SK-N-SH (cell line): ENCODE results near the gene MPPED2. TPM values are rescaled to one million over a fixed set of nuclear protein-coding genes. Genes with fewer than 3 reads are reported as not detected.

Source experiments
- CTCF ChIA-PET: fragments of 300-600, 350-600 bp; formaldehyde crosslinking; extraction: SDS; loops from one replicate; lab custom pipeline; 2021; lab: Yijun Ruan, JAX
- POLR2A ChIA-PET: fragments of 350-600 bp; sonication (Branson Sonifier 250); formaldehyde crosslinking; extraction: SDS; loops from one replicate; lab custom pipeline; 2020; ENCODE audit warnings: antibody characterized with exemption, inconsistent platforms; lab: Yijun Ruan, JAX
- DNase-seq: peaks from one replicate; pipeline ENCODE4 v3.0.0; 2012
- H2AFZ ChIP-seq: fragments of 200-600 bp; sonication (generic); 2 replicates; pipeline ENCODE4 v1.8.1; 2016; ENCODE audit warnings: antibody characterized with exemption, mild to moderate bottlenecking, low read depth
- H3F3A ChIP-seq: fragments of 200-600 bp; sonication (generic); replicated peaks from 2 replicates; pipeline ENCODE3; 2016; ENCODE audit warnings: antibody characterized with exemption, mild to moderate bottlenecking; ENCODE audit not compliant: insufficient read depth
- H3K27ac ChIP-seq, 2 experiments: fragments of 200-500 bp in 1 of 2; fragments of 200-600 bp in 1 of 2; sonication (Bioruptor generic) in 1 of 2; sonication (generic), shearing (Covaris generic) in 1 of 2; 2 replicates each; pipeline versions ENCODE4 v1.5.1 to v1.6.1; 2014 to 2016; ENCODE audit warnings: low read depth in 2 of 2, inconsistent platforms in 1 of 2, low read length in 1 of 2, mild to moderate bottlenecking in 1 of 2, mixed read lengths in 1 of 2
- H3K27me3 ChIP-seq: fragments of 200-600 bp; sonication (generic), shearing (Covaris generic); 2 replicates; pipeline ENCODE4 v1.6.1; 2016; ENCODE audit warnings: mixed run types; ENCODE audit not compliant: insufficient read depth
- H3K36me3 ChIP-seq, 2 experiments: fragments of 200-500 bp in 1 of 2; fragments of 200-600 bp in 1 of 2; sonication (Bioruptor generic) in 1 of 2; sonication (generic) in 1 of 2; replicated peaks in 1 of 2; 2 replicates each; pipeline versions ENCODE3 to v1.5.1; 2014 to 2016; ENCODE audit warnings: low read length in 1 of 2, mild to moderate bottlenecking in 1 of 2; ENCODE audit not compliant: insufficient read depth in 2 of 2, control insufficient read depth in 1 of 2
- H3K4me1 ChIP-seq, 2 experiments: fragments of 200-500 bp in 1 of 2; fragments of 200-600 bp in 1 of 2; sonication (Bioruptor generic) in 1 of 2; sonication (generic), shearing (Covaris generic) in 1 of 2; 2 replicates each; pipeline versions ENCODE4 v1.5.1 to v1.6.1; 2014 to 2016; ENCODE audit warnings: low read depth in 1 of 2, low read length in 1 of 2, mixed run types in 1 of 2; ENCODE audit not compliant: insufficient read depth in 2 of 2, control insufficient read depth in 1 of 2
- H3K4me2 ChIP-seq: fragments of 200-600 bp; sonication (generic), shearing (Covaris generic); 2 replicates; pipeline ENCODE4 v1.6.1; 2017; ENCODE audit warnings: mixed run types
- H3K4me3 ChIP-seq, 2 experiments: fragments of 200-500 bp in 1 of 2; fragments of 200-600 bp in 1 of 2; sonication (Bioruptor generic) in 1 of 2; sonication (generic), shearing (Covaris generic) in 1 of 2; 2 replicates each; pipeline versions ENCODE4 v1.5.1 to v1.8.1; 2014 to 2016; ENCODE audit warnings: low read depth in 2 of 2, inconsistent platforms in 1 of 2, low read length in 1 of 2, mild to moderate bottlenecking in 1 of 2, mixed read lengths in 1 of 2, moderate library complexity in 1 of 2
- H3K79me2 ChIP-seq: fragments of 200-600 bp; sonication (generic); 2 replicates; pipeline ENCODE4 v1.8.1; 2017; ENCODE audit warnings: mild to moderate bottlenecking; ENCODE audit not compliant: insufficient read depth
- H3K9ac ChIP-seq: fragments of 200-600 bp; sonication (generic); 2 replicates; pipeline ENCODE4 v1.6.1; 2017; ENCODE audit warnings: mixed run types
- H3K9me2 ChIP-seq: fragments of 200-600 bp; sonication (generic); 2 replicates; pipeline ENCODE4 v1.6.1; 2017; ENCODE audit warnings: mixed run types
- H3K9me3 ChIP-seq: fragments of 200-600 bp; sonication (generic); 2 replicates; pipeline ENCODE4 v1.6.1; 2017; ENCODE audit warnings: mixed run types, mild to moderate bottlenecking, moderate library complexity
- H4K20me1 ChIP-seq: fragments of 200-600 bp; sonication (generic); 2 replicates; pipeline ENCODE4 v1.6.1; 2017; ENCODE audit warnings: mild to moderate bottlenecking, mixed run types; ENCODE audit not compliant: insufficient read depth
- CHD2 ChIP-seq: fragments of 150-350 bp; IDR thresholded peaks from 2 replicates; pipeline ENCODE4 v1.6.1; 2018; ENCODE audit warnings: low read length; ENCODE audit not compliant: partially characterized antibody
- FOXJ3 ChIP-seq: sonication (generic); formaldehyde crosslinking; IDR thresholded peaks from 2 replicates; pipeline ENCODE4 v1.5.1; 2020; ENCODE audit warnings: mild to moderate bottlenecking, missing genetic modification reagents
- GABPA ChIP-seq: IDR thresholded peaks from 2 replicates; pipeline ENCODE4 v1.4.0; 2012; ENCODE audit warnings: low read depth, mild to moderate bottlenecking
- MEF2A ChIP-seq: IDR thresholded peaks from 2 replicates; pipeline ENCODE4 v1.4.0; 2012; ENCODE audit warnings: low read depth, borderline replicate concordance
- MXI1 ChIP-seq: IDR thresholded peaks from 2 replicates; pipeline ENCODE4 v1.6.1; 2012; ENCODE audit warnings: mild to moderate bottlenecking, low read depth, low read length, improper control_type of control experiment
- POLR2AphosphoS5 ChIP-seq: IDR thresholded peaks from 2 replicates; pipeline ENCODE4 v1.6.1; 2012; ENCODE audit warnings: low read depth, low read length
- RAD21 ChIP-seq: IDR thresholded peaks from 2 replicates; pipeline ENCODE4 v1.6.1; 2012; ENCODE audit warnings: mild to moderate bottlenecking, low read length
- RCOR1 ChIP-seq: fragments of 150-350 bp; IDR thresholded peaks from 2 replicates; pipeline ENCODE4 v1.6.1; 2017; ENCODE audit warnings: antibody characterized with exemption, low read length
- SIN3A ChIP-seq: IDR thresholded peaks from 2 replicates; pipeline ENCODE4 v1.6.1; 2012; ENCODE audit warnings: low read depth, mild to moderate bottlenecking, low read length, moderate library complexity, borderline replicate concordance
- TEAD4 ChIP-seq: IDR thresholded peaks from 2 replicates; pipeline ENCODE4 v1.4.0; 2012; ENCODE audit warnings: mild to moderate bottlenecking, borderline replicate concordance; ENCODE audit not compliant: insufficient read depth
- WGBS: methylation state at CpG from one replicate; pipeline ENCODE4 v1.1.6; 2017; ENCODE audit warnings: low lambda C conversion rate; 5-methylcytosine and 5-hydroxymethylcytosine counted together
- polyA plus RNA-seq, 3 experiments: library from polyadenylated mRNA; depleted of rRNA; stranded (reverse); fragments of >200 nt; gene quantifications; 2 replicates each; pipeline ENCODE4 v1.2.3, GENCODE V29; 2012
- TF ChIP-seq, protein P1 (sequence below): IDR thresholded peaks from 2 replicates; pipeline ENCODE4 v1.6.1; 2012; ENCODE audit warnings: mild to moderate bottlenecking, low read depth, low read length, moderate library complexity

Gene MPPED2
- polyA plus RNA-seq, 1 of the 3 experiments (the other 2 are of a cell fraction) = 0.05 TPM

DNA sequence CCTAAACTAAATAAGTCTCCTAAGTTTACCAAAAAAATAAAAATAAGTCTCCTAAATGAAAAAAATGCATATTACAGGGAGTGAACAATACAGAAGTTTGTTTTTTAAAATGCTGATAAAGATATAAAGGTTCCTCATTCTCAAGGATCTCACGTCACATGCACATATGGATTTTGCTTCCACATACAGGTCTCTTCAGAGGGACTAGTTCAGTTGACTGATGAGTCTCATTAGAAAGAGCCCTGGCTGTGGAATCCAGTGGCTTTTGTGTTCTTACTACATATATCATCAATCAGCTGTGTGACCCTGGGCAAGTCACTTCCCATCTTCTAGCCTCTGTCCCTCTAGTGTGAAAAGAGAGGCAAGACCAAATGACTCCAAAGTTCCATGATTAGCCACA, 43.1 kb downstream of the MPPED2 start:
- Histone ChIP-seq H2AFZ (no peak overlapping the region), H3K4me1 (no peaks in the 10 kb centered on the region; a peak in 2 of 4 replicates), H4K20me1 (no peaks in the 10 kb centered on the region), H3K36me3 (no peaks in the 10 kb centered on the region)
- CTCF ChIA-PET = interaction anchor here (1.2 kb wide), 1 partner anchor 375 kb away, joined by 3 read pairs; no protein-coding TSS in a partner anchor
- no peak for DNase-seq
- TF ChIP-seq, protein P1, sequence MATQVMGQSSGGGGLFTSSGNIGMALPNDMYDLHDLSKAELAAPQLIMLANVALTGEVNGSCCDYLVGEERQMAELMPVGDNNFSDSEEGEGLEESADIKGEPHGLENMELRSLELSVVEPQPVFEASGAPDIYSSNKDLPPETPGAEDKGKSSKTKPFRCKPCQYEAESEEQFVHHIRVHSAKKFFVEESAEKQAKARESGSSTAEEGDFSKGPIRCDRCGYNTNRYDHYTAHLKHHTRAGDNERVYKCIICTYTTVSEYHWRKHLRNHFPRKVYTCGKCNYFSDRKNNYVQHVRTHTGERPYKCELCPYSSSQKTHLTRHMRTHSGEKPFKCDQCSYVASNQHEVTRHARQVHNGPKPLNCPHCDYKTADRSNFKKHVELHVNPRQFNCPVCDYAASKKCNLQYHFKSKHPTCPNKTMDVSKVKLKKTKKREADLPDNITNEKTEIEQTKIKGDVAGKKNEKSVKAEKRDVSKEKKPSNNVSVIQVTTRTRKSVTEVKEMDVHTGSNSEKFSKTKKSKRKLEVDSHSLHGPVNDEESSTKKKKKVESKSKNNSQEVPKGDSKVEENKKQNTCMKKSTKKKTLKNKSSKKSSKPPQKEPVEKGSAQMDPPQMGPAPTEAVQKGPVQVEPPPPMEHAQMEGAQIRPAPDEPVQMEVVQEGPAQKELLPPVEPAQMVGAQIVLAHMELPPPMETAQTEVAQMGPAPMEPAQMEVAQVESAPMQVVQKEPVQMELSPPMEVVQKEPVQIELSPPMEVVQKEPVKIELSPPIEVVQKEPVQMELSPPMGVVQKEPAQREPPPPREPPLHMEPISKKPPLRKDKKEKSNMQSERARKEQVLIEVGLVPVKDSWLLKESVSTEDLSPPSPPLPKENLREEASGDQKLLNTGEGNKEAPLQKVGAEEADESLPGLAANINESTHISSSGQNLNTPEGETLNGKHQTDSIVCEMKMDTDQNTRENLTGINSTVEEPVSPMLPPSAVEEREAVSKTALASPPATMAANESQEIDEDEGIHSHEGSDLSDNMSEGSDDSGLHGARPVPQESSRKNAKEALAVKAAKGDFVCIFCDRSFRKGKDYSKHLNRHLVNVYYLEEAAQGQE = no peak
- TF ChIP-seq RCOR1 (no peak), GABPA (no peak), MXI1 (no peak)
- TF ChIP-seq, all 33 proteins: peak for 0
- WGBS = 56% methylated on average over 1 of the region's 1 CpG
- Histone ChIP-seq H3F3A (no peaks in the 10 kb centered on the region), H3K4me2 (no peak overlapping the region), H3K27me3 (no peaks in the 10 kb centered on the region), H3K27ac (no peak overlapping the region), H3K9me2 (no peaks in the 10 kb centered on the region), H3K4me3 (no peak overlapping the region), H3K9ac (no peak overlapping the region), H3K79me2 (no peaks in the 10 kb centered on the region), H3K9me3 (no peaks in the 10 kb centered on the region)
- POLR2A ChIA-PET = no interaction called here

DNA sequence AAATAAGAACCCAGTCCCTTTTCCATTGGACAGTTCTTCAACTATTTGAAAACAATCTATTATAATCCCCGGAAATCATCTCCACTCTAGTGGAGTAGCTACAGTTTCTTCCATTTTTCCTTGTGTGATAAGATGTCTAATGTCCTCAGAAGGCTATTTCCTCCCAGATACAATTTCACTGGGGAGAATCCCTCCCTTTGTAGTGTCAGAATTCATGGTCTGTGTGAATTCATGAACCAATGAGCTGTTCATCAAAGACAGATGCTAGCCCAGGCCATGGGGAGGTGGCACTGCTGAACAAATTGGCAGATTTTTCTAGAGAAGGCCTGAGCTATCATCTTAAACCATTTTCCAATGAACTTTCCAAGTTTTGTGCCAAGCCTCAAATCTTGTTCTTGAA, 45.4 kb downstream of the MPPED2 start:
- no peaks in the 10 kb centered on the region for H3K36me3 ChIP-seq
- H3K9me3 ChIP-seq = no peaks in the 10 kb centered on the region
- H4K20me1 ChIP-seq = no peaks in the 10 kb centered on the region
- peaks cover 0 to 5% of the 10 kb centered on the region in 2 experiments; a peak in 2 of 4 replicates for H3K4me1 ChIP-seq
- no peaks in the 10 kb centered on the region for H3F3A ChIP-seq
- H3K4me3 ChIP-seq = no peak overlapping the region
- 6% methylated on average over 1 of the region's 1 CpG for WGBS
- H3K9ac ChIP-seq = no peak overlapping the region
- H3K9me2 ChIP-seq = no peaks in the 10 kb centered on the region
- ChIA-PET CTCF (no interaction called here), POLR2A (no interaction called here)
- H3K4me2 ChIP-seq = no peak overlapping the region
- no peak overlapping the region for H2AFZ ChIP-seq
- DNase-seq = no peak
- no peaks in the 10 kb centered on the region; the same call in 1 of the 2 replicates for H3K27me3 ChIP-seq
- H3K27ac ChIP-seq = no peak overlapping the region
- H3K79me2 ChIP-seq = no peaks in the 10 kb centered on the region
- TF ChIP-seq TEAD4 = no peak
- TF ChIP-seq RAD21 = no peak
- TF ChIP-seq POLR2AphosphoS5 = no peak
- TF ChIP-seq CHD2 = no peak
- TF ChIP-seq FOXJ3 (CRISPR knock-in tag) = no peak
- TF ChIP-seq GABPA = no peak
- TF ChIP-seq SIN3A = no peak
- no peak for TF ChIP-seq MEF2A
- TF ChIP-seq RCOR1 = no peak
